SH-SY5Y (cell line): Measurements from ENCODE around the gene TUB.

Source experiments
- GATA2 ChIP-seq: IDR thresholded peaks from 2 replicates; pipeline ENCODE4 v1.6.1; 2011; ENCODE audit warnings: mild to moderate bottlenecking, low read depth, low read length
- GATA3 ChIP-seq: IDR thresholded peaks from 2 replicates; pipeline ENCODE4 v1.6.1; 2011; ENCODE audit warnings: low read depth, mild to moderate bottlenecking, low read length, moderate library complexity

DNA sequence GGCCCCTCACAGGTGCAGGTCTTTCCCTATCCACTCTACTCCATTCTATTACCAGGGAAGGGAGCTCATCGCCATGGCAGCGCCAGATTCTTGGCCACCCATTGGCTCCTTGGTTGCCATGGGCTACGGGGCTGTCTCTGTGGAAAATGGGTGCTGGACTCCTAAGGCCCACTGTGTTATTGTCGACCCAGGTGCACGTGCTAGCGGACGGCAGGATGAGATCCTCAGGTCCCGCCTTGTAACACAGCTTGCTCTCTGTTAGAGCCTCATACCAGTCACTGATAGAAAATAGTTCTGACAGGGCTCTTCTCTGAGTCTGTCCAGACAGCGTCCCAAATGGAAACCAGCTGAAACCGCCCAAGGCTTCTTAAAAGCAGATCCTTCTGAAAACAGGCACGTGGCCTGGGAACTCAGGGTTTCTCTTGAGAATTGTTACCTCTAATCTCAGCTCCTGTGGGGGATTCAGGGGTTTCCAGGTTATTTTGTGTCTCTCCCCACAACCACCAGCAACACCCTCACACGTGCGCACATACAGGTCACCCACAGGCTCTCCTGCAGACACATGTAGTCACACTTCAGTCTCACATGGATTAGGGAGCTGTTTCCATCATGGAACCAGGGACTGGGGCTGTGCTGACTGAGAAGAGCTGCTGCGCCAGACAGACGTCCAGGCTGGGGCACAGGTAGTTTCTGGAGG, 1.5 kb downstream of the TUB start:
- no peak for TF ChIP-seq GATA2
- no peak for TF ChIP-seq GATA3
